Activated naive CD8-positive, alpha-beta T cell treated with anti-CD3 and anti-CD28 coated beads for 36 hours (primary cell): Measurements from ENCODE around the gene SAP25. TPM values are rescaled to one million over a fixed set of nuclear protein-coding genes. Genes with fewer than 3 reads are reported as not detected.
A peak's percentile ranks its signal among the peaks of the same experiment; 100 is the strongest.
"Not testable (repeated sequence)": the region's sequence is repeated elsewhere in the genome, so short reads cannot be mapped to it uniquely, and the experiment has no call there.

Source experiments
- DNase-seq: peaks from one replicate; pipeline ENCODE4 v3.0.0; 2021
- H3K27ac Mint-ChIP-seq: one replicate; pipeline ENCODE4 v1.8.0; 2022; ENCODE audit warnings: mild to moderate bottlenecking, moderate library complexity, mixed read lengths
- H3K27me3 Mint-ChIP-seq: one replicate; pipeline ENCODE4 v1.8.0; 2022; ENCODE audit warnings: mild to moderate bottlenecking, mixed read lengths
- H3K36me3 Mint-ChIP-seq: one replicate; pipeline ENCODE4 v1.8.0; 2021; ENCODE audit warnings: mild to moderate bottlenecking, mixed read lengths
- H3K4me1 Mint-ChIP-seq: one replicate; pipeline ENCODE4 v1.8.0; 2021; ENCODE audit warnings: mixed read lengths
- H3K4me3 Mint-ChIP-seq: one replicate; pipeline ENCODE4 v1.8.0; 2022; ENCODE audit warnings: mild to moderate bottlenecking, moderate library complexity, mixed read lengths
- H3K9me3 Mint-ChIP-seq: one replicate; pipeline ENCODE4 v1.8.0; 2022; ENCODE audit warnings: mixed read lengths
- total RNA-seq, 2 experiments: library from RNA; stranded (reverse); gene quantifications; one replicate each; pipeline ENCODE4 v1.2.3, GENCODE V29; 2021

SAP25 gene
- total RNA-seq, 2 experiments from 2014 or later, result 4.4 to 6.0 TPM

DNA sequence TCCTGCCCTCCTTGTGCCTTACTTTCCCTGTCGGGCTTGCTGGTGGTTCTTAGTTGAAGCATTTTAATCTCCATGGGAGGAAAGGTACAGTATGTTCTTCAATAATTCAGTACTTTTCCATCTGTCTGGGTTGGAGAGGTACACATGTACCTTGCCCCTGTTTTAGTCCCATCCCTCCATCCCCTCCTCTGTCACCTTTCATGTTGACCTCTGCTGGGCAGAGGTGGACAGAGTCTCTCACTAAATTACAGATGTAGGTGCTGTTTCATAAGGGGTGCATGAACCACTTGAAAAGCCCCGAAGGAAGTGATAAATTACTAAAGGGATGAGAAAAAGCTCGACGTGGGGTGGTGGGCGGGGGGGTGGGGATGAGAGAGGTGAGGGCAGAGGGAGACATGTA, 29.3 kb downstream of the SAP25 start:
- Mint-ChIP-seq H3K27ac (peak overlapping the region; percentile 99), H3K27me3 (no peaks in the 10 kb centered on the region), H3K4me1 (peaks cover 82% of the 10 kb centered on the region), H3K9me3 (no peaks in the 10 kb centered on the region), H3K36me3 (peaks cover 56% of the 10 kb centered on the region), H3K4me3 (peak overlapping the region; percentile 76)
- no peak for DNase-seq

GRCh38 chr7:100543586-100543985, 30.1 kb downstream of the SAP25 start:
- Mint-ChIP-seq H3K27me3 (no peaks in the 10 kb centered on the region), H3K9me3 (no peaks in the 10 kb centered on the region), H3K4me3 (peak overlapping the region; percentile 76), H3K36me3 (peaks cover 53% of the 10 kb centered on the region), H3K4me1 (peaks cover 77% of the 10 kb centered on the region), H3K27ac (peak overlapping the region; percentile 99)
- no peak for DNase-seq

GRCh38 chr7:100541309-100541708, 32.4 kb downstream of the SAP25 start:
- H3K27ac Mint-ChIP-seq, result peak overlapping the region; percentile 55
- peaks cover 63% of the 10 kb centered on the region for H3K4me1 Mint-ChIP-seq
- not testable (repeated sequence) for H3K9me3 Mint-ChIP-seq, DNase-seq, H3K27me3 Mint-ChIP-seq
- peak overlapping the region; percentile 100 for H3K4me3 Mint-ChIP-seq
- H3K36me3 Mint-ChIP-seq, result peaks cover 38% of the 10 kb centered on the region

DNA sequence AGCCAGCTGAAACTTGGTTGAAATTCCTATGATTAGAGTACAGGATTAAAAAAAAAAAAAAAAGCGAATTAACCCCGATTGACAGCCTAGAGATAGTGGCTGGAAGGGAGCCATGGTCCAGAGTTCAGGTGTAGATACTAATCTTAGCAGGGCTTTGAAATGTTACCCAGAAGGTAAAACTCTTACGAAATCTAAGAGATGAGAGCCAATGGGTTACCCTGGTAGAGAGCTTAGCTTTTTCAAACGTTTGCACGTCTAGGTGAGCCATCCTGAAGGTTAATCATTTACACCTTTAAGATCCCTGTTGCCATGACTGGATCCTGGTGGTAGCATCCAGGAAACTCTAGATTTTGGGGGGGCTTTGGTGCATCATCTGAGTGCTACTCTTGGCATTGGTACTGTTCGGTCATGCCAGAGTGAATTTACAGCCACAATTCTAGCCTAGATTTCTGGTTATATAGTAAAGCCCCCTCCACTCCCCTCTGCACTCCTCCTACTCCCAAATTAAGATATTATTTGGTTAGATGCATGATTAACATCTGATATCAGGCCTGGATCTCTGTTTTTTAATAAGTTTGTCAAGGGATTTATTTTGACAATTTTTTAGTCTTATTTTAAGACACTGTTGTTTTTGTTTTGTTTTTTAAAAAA, 33.5 kb downstream of the SAP25 start:
- Mint-ChIP-seq H3K36me3 (peaks cover 37% of the 10 kb centered on the region), H3K27ac (peak overlapping the region; percentile 72), H3K4me1 (peaks cover 54% of the 10 kb centered on the region), H3K9me3 (no peaks in the 10 kb centered on the region), H3K27me3 (no peaks in the 10 kb centered on the region), H3K4me3 (peak overlapping the region; percentile 100)
- no peak for DNase-seq

DNA sequence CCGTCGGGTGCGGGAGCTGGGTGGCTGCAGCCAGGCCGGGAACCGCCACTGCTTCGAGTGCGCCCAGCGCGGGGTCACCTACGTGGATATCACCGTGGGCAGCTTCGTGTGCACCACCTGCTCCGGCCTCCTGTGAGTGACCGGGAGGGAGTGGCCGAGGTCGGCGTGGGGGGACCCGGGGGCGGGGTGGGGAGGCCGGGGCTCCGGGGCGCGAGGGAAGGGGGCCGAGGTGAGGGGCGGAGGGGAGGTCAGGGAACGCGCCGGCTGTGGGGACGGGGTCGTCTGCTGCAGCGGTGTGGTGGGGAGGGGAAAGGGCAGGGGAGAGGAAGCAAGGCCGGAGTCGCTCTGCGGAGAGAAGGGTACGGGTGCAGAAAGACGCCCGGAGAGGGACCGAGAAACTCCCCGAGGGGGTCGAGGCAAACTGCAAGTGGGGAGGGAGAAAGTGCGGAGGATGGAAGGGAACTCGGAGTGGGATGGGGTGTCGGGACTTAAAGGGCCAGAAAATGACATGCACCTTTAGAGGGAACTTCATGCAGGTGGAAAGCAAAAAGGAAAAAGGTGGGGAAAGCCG, 34.2 kb downstream of the SAP25 start:
- Mint-ChIP-seq H3K36me3 (peaks cover 37% of the 10 kb centered on the region), H3K9me3 (no peaks in the 10 kb centered on the region), H3K4me1 (peaks cover 47% of the 10 kb centered on the region), H3K4me3 (peak overlapping the region; percentile 100), H3K27ac (peak overlapping the region; percentile 98), H3K27me3 (no peaks in the 10 kb centered on the region)
- peak; percentile 34 for DNase-seq

DNA sequence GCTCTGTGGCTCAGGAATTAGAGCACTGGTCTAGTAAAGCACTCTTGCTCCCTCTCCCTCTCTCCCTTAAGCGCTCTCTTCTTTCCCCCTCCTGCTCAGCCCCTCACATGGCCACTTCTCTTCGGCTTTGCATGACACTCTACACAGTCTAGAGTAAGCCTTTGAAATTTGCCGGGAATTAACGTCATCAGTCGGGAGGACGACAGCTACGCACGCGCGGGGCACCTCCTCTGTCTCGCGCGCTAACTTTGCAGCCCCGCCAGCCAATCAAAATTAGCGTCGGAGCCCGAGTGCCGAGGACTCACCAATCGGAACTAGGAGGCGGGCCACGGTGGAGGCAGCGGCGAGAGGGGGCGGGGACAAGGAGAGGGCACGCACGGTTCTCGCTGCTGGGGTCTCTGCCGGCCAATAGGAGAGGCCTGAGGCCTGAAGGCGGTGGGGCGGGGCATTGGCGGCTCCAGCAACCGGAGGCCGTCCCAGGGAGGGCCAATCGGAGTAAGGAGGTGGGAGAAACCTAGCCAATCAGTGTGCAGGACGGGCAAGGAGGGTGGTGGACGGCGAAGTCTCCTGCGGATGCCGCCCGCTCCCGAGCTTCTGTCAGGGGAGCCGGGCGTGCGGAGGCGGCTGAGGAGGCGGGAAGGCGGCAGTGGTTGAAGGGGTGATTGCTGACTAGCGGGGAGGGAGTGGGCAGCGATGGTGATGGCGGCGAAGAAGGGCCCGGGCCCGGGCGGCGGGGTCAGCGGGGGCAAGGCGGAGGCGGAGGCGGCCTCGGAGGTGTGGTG, 34.9 kb downstream of the SAP25 start, which contains the start of gene AGFG2:
Gene AGFG2 (plus strand): TSS at position 550 of the 782 bp plus-strand sequence. CDS start 144 bp downstream, at position 694.
- Mint-ChIP-seq H3K36me3 (peaks cover 33% of the 10 kb centered on the region), H3K4me3 (peak within 1 kb of the TSS; percentile 100), H3K27me3 (no peaks in the 10 kb centered on the region), H3K9me3 (no peaks in the 10 kb centered on the region), H3K4me1 (peaks cover 41% of the 10 kb centered on the region), H3K27ac (peak within 1 kb of the TSS; percentile 98)
- peak; percentile 100 for DNase-seq

DNA sequence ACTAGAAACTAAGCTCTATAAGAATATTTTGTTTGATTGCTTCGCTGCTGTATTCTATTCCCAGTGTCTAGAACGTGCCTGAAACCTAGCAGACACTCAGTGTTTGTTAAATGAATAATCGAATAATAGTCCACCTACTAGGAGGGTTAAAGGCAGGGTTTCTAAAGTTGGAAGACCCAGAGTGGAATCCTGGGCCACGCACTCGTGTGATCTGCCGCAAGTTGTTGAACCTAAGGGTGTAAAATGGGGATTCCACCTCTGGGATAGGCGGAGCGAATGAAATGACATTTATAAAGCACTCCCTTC, 35.4 kb downstream of the SAP25 start:
- Mint-ChIP-seq H3K4me3 (peak overlapping the region; percentile 100), H3K27me3 (no peaks in the 10 kb centered on the region), H3K9me3 (no peaks in the 10 kb centered on the region), H3K36me3 (peaks cover 30% of the 10 kb centered on the region), H3K27ac (peak overlapping the region; percentile 89), H3K4me1 (peaks cover 35% of the 10 kb centered on the region)
- DNase-seq, result no peak

GRCh38 chr7:100536695-100537094, 37.0 kb downstream of the SAP25 start:
- H3K27ac Mint-ChIP-seq, result peak overlapping the region; percentile 60
- H3K9me3 Mint-ChIP-seq, H3K4me3 Mint-ChIP-seq, DNase-seq, H3K27me3 Mint-ChIP-seq: not testable (repeated sequence)
- peaks cover 21% of the 10 kb centered on the region for H3K4me1 Mint-ChIP-seq
- peaks cover 20% of the 10 kb centered on the region for H3K36me3 Mint-ChIP-seq

DNA sequence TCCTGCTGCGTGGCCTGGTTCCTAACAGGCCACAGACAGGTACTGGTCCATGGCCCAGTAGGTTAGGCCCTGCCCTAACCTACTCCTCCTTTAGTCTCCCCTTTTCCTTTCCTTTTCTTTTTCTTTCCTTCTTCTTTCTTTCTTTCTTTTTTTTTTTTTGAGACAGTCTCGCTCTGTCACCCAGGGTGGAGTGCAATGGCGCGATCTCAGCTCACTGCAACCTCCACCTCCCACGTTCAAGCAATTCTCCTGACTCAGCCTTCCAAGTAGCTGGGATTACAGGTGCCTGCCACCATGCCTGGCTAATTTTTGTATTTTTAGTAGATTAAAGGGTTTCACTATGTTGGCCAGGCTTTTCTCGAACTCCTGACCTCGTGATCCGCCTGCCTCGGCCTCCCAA, 37.7 kb downstream of the SAP25 start:
- not testable (repeated sequence) for H3K27ac Mint-ChIP-seq

GRCh38 chr7:100532165-100533022, 41.3 kb downstream of the SAP25 start:
- no peak for DNase-seq
- H3K4me1 Mint-ChIP-seq, result peaks cover 6% of the 10 kb centered on the region
- no peaks in the 10 kb centered on the region for H3K27me3 Mint-ChIP-seq
- H3K36me3 Mint-ChIP-seq, result no peaks in the 10 kb centered on the region
- no peak overlapping the region for H3K27ac Mint-ChIP-seq
- H3K4me3 Mint-ChIP-seq, result no peak overlapping the region
- no peaks in the 10 kb centered on the region for H3K9me3 Mint-ChIP-seq

More for the DNA sequence above, 37.7 kb downstream of the SAP25 start:
- not testable (repeated sequence) for H3K4me3 Mint-ChIP-seq, H3K9me3 Mint-ChIP-seq, DNase-seq, H3K27me3 Mint-ChIP-seq
- Mint-ChIP-seq H3K36me3 (peaks cover 14% of the 10 kb centered on the region), H3K4me1 (peaks cover 15% of the 10 kb centered on the region)

GRCh38 chr7:100528108-100528866, 45.4 kb downstream of the SAP25 start:
- DNase-seq, H3K27me3 Mint-ChIP-seq, H3K9me3 Mint-ChIP-seq, H3K36me3 Mint-ChIP-seq, H3K4me3 Mint-ChIP-seq, H3K27ac Mint-ChIP-seq: not testable (repeated sequence)
- peaks cover 12% of the 10 kb centered on the region for H3K4me1 Mint-ChIP-seq

DNA sequence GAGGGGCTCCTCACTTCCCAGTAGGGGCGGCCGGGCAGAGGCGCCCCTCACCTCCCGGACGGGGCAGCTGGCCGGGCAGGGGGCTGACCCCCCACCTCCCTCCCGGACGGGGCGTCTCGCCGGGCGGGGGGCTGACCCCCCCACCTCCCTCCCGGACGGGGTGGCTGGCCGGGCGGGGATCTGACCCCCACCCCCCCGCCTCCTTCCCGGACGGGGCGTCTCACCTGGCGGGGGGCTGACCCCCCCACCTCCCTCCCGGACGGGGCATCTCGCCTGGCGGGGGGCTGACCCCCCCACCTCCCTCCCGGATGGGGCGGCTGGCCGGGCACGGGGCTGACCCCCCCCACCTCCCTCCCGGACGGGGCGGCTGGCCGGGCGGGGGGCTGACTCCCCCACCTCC, 50.5 kb downstream of the SAP25 start:
- H3K36me3 Mint-ChIP-seq, H3K27ac Mint-ChIP-seq, H3K9me3 Mint-ChIP-seq, H3K27me3 Mint-ChIP-seq, DNase-seq, H3K4me3 Mint-ChIP-seq: not testable (repeated sequence)
- H3K4me1 Mint-ChIP-seq, result peaks cover 11% of the 10 kb centered on the region
